SJSA1 (cell line): ENCODE results near the gene CYP27B1. TPM values are rescaled to one million over a fixed set of nuclear protein-coding genes. Genes with fewer than 3 reads are reported as not detected.
A peak's percentile ranks its signal among the peaks of the same experiment; 100 is the strongest.
"Not testable (repeated sequence)": the region's sequence is repeated elsewhere in the genome, so short reads cannot be mapped to it uniquely, and the experiment has no call there.

ENCODE experiments used
- DNase-seq, 2 experiments: peaks; one replicate each; pipeline ENCODE4 v3.0.0-alpha.2; 2015 to 2020; ENCODE audit warnings: low spot score in 2 of 2, low read depth in 1 of 2
- H3K27ac ChIP-seq: fragments of 250-450 bp; sonication (Bioruptor Pico); 2 replicates; pipeline ENCODE4 v1.5.1; 2020; ENCODE audit warnings: mild to moderate bottlenecking, moderate library complexity
- H3K27me3 ChIP-seq: fragments of 250-450 bp; sonication (Bioruptor Pico); replicated peaks from 2 replicates; pipeline ENCODE4 v1.5.1; 2020; ENCODE audit warnings: mild to moderate bottlenecking, moderate library complexity
- H3K36me3 ChIP-seq: fragments of 250-450 bp; sonication (Bioruptor Pico); 2 replicates; pipeline ENCODE4 v1.5.1; 2020; ENCODE audit warnings: mild to moderate bottlenecking
- H3K4me1 ChIP-seq: fragments of 250-450 bp; sonication (Bioruptor Pico); replicated peaks from 2 replicates; pipeline ENCODE4 v1.6.1; 2021; ENCODE audit warnings: mild to moderate bottlenecking
- H3K4me3 ChIP-seq: fragments of 250-450 bp; sonication (Bioruptor Pico); 2 replicates; pipeline ENCODE4 v1.5.1; 2020; ENCODE audit warnings: mild to moderate bottlenecking
- H3K9me3 ChIP-seq: fragments of 250-450 bp; sonication (Bioruptor Pico); replicated peaks from 2 replicates; pipeline ENCODE4 v1.5.1; 2020; ENCODE audit warnings: mild to moderate bottlenecking
- total RNA-seq: library from RNA; depleted of rRNA; stranded (reverse); fragments of >200 nt; shearing (Covaris generic); gene quantifications from 2 replicates; pipeline ENCODE4 v1.2.3, GENCODE V29; 2014

CYP27B1 gene
- total RNA-seq, 1 experiment from 2014 or later, result 12.9 TPM

GRCh38 chr12:57780284-57780897 is 13.5 kb upstream of the CYP27B1 start:
- H3K4me3 ChIP-seq, result no peak overlapping the region
- H3K27ac ChIP-seq, result no peak overlapping the region
- H3K27me3 ChIP-seq, result no peaks in the 10 kb centered on the region
- peaks cover 71% of the 10 kb centered on the region for H3K36me3 ChIP-seq
- H3K9me3 ChIP-seq, result no peaks in the 10 kb centered on the region
- DNase-seq, result peak; percentile 71 to 83
- H3K4me1 ChIP-seq, result peaks cover 16% of the 10 kb centered on the region

DNA sequence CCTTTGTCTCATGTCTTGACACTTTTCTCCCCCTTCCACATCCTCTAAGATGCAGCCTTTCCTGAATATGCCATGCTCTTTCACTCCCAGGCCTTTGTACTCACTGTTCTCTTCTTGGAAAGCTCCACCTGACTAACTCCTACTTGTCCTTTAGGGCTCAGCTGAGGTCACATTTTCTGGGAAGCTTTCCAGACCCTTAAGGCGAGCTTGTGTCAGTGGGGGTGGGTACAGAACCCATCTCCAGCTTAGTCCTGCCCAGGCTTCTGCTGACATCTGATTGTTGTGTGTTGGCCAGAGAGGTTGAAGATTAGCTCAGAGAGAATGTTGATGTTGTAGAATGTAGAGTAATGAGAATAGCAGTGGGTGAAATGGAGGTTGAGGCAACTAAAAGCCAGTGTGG is 12.9 kb upstream of the CYP27B1 start:
- no peaks in the 10 kb centered on the region for H3K9me3 ChIP-seq
- H3K27ac ChIP-seq, result no peak overlapping the region
- peaks cover 16% of the 10 kb centered on the region for H3K4me1 ChIP-seq
- no peaks in the 10 kb centered on the region for H3K27me3 ChIP-seq
- H3K4me3 ChIP-seq, result no peak overlapping the region
- peak; percentile 68 to 83 for DNase-seq
- peaks cover 67% of the 10 kb centered on the region for H3K36me3 ChIP-seq

- DNase-seq, result peak in 1 of 2 experiments; percentile 64
- no peaks in the 10 kb centered on the region for H3K27me3 ChIP-seq
- H3K27ac ChIP-seq, result no peak overlapping the region
- no peaks in the 10 kb centered on the region for H3K9me3 ChIP-seq
- peaks cover 66% of the 10 kb centered on the region for H3K36me3 ChIP-seq
- H3K4me1 ChIP-seq, result peaks cover 14% of the 10 kb centered on the region
- no peak overlapping the region for H3K4me3 ChIP-seq
These were observed 11.0 kb upstream of the CYP27B1 start for GRCh38 chr12:57777911-57778310.

DNA sequence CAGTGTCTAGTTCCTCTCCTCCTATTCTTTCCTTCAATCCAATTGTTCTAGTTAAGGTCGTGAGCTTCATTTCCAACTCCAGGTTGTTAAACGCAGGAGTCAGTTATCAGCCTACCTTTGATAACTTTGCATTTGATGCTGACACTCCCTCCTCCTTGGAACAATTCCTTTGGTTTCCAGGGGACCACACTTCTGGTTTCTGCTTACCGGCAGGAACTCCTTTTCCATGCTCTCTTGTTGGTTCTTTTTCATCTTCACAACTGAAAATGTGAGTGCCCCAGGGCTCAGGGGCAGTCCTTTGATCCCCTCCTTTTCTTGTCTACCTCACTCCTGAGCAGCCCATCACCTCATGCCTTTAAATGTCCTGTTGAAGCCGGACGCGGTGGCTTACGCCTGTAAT is 10.5 kb upstream of the CYP27B1 start:
- Histone ChIP-seq H3K4me1 (peaks cover 17% of the 10 kb centered on the region), H3K36me3 (peaks cover 67% of the 10 kb centered on the region), H3K27ac (no peak overlapping the region), H3K27me3 (no peaks in the 10 kb centered on the region), H3K4me3 (no peak overlapping the region), H3K9me3 (no peaks in the 10 kb centered on the region)
- DNase-seq, result peak; percentile 64 to 82

GRCh38 chr12:57776247-57776587 is 9.3 kb upstream of the CYP27B1 start:
- Histone ChIP-seq H3K27me3 (no peaks in the 10 kb centered on the region), H3K27ac (no peak overlapping the region), H3K4me1 (peaks cover 19% of the 10 kb centered on the region), H3K36me3 (peaks cover 57% of the 10 kb centered on the region), H3K4me3 (no peak overlapping the region), H3K9me3 (no peaks in the 10 kb centered on the region)
- DNase-seq, result peak; percentile 71 to 79

DNA sequence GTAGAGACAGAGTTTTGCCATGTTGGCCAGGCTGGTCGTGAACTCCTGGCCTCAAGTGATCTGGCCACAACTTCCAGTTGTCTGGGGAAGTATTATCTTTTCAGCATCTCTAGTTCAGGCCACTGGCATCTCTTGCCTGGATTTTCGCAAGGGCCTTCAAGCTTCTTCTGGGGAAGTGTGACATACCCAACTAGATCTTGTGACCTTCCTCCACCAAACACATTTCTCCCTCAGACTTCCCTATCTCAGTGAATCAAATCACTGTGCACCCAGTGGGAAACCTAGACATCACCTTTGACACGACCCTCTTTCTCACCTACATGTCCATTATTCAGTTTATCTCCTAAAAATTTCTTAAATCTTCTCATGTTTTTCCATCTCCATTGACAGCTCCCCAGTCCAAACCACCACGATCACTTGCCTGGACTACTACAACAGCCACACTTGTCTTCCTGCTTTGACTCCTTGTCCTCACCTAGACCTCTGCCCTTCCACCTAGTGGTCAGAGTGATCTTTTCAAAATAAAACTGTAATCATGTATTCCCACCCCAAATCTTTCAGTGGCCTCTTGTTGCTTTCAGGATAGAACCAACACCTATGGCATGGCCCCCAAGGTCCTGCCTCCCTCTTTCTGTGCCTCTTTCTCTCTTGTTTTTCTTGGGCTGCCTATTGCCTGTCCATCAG is 8.8 kb upstream of the CYP27B1 start:
- peak; percentile 71 to 79 for DNase-seq
- H3K27me3 ChIP-seq, result no peaks in the 10 kb centered on the region
- no peak overlapping the region for H3K4me3 ChIP-seq
- H3K27ac ChIP-seq, result no peak overlapping the region
- H3K36me3 ChIP-seq, result peaks cover 60% of the 10 kb centered on the region
- H3K9me3 ChIP-seq, result no peaks in the 10 kb centered on the region
- peaks cover 24% of the 10 kb centered on the region for H3K4me1 ChIP-seq

DNA sequence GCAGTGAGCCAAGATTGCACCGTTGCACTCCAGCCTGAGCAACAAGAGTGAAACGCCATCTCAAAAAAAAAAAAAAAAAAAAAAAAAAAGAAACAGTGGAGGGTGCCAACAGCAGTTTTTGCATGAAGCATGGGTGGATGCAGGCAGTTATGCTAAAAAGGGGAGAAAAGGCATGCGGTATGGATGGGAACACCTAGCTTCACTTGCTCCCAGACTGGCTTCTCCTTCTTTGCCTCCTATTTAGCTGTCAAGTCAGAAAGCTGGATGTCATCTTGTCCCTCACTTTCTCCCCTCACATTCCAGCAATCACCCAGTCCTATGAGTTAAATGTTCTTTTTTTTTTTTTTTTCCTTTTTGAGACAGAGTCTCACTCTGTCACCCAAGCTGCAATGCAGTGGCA is 8.2 kb upstream of the CYP27B1 start:
- H3K9me3 ChIP-seq, result no peaks in the 10 kb centered on the region
- peak; percentile 65 to 80 for DNase-seq
- no peak overlapping the region for H3K4me3 ChIP-seq
- no peak overlapping the region for H3K27ac ChIP-seq
- H3K36me3 ChIP-seq, result peaks cover 60% of the 10 kb centered on the region
- H3K27me3 ChIP-seq, result no peaks in the 10 kb centered on the region
- peaks cover 25% of the 10 kb centered on the region for H3K4me1 ChIP-seq

DNA sequence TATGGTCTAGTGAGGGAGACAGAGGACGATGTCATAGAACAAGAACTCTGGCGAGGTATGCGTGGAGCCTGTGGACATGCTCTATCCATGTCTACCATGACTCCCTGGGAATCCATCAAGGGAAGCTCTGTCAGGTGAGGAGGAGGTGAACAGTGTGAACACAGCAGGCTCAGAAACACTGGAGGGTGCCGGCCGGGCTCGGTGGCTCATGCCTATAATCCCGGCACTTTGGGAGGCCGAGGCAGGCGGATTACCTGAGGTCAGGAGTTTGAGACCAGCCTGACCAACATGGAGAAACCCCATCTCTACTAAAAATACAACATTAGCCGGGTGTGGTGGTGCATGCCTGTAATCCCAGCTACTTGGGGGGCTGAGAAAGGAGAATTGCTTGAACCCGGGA is 7.8 kb upstream of the CYP27B1 start:
- H3K4me3 ChIP-seq, H3K27me3 ChIP-seq, H3K27ac ChIP-seq, DNase-seq, H3K9me3 ChIP-seq: not testable (repeated sequence)
- Histone ChIP-seq H3K36me3 (peaks cover 60% of the 10 kb centered on the region), H3K4me1 (peaks cover 25% of the 10 kb centered on the region)

GRCh38 chr12:57772429-57773322 is 5.8 kb upstream of the CYP27B1 start, which contains the start of gene EEF1AKMT3:
Gene EEF1AKMT3, plus strand, starts transcription at chr12:57772614. Its CDS starts 111 bp downstream, at chr12:57772725.
- H3K36me3 ChIP-seq, result peaks cover 74% of the 10 kb centered on the region
- H3K9me3 ChIP-seq, result no peaks in the 10 kb centered on the region
- peak within 1 kb of the TSS; percentile 57 for H3K4me3 ChIP-seq
- H3K27ac ChIP-seq, result peak within 1 kb of the TSS; percentile 83
- H3K4me1 ChIP-seq, result peaks cover 25% of the 10 kb centered on the region
- no peak for DNase-seq
- H3K27me3 ChIP-seq, result no peaks in the 10 kb centered on the region

- Histone ChIP-seq H3K4me1 (peaks cover 29% of the 10 kb centered on the region), H3K4me3 (peak within 1 kb of the TSS; percentile 57), H3K36me3 (peaks cover 73% of the 10 kb centered on the region), H3K27me3 (peaks cover 7% of the 10 kb centered on the region), H3K9me3 (no peaks in the 10 kb centered on the region), H3K27ac (peak within 1 kb of the TSS; percentile 83)
- peak in 1 of 2 experiments; percentile 100 for DNase-seq
These were observed 5.1 kb upstream of the CYP27B1 start, which contains the start of gene METTL1 for GRCh38 chr12:57771873-57772428. Gene METTL1, minus strand, starts transcription at chr12:57772105. Its CDS starts 22 bp downstream, at chr12:57772083.

DNA sequence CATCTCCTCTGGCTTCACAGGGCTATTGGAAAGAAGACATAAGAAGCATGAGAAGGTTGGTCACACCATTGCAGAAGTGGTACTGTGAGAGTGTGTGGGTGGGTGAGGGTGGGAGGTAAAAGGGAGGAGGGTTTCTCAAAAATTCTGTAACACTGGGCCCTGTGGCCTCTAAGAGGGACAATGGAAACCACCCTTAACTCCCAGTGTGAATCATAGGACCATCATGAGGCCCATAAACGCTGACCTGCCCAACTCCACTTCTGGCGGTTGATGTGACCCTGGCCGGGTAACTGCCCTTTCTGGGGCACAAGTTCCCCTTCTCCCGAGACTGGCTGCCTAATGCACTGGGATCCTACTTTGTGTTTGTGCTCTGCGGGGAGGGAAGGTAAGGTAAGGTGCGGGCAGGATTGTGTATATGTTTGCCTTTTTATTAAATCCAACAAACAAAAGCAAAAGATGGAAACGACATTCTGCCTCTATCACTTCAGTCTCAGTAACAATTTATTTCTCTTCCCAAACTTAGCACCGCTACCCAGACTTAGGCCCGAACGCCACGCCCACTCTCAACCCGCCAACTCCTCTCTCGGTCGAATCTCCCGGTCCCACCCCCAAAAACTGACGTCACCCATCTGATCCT is 4.5 kb upstream of the CYP27B1 start:
- peaks cover 35% of the 10 kb centered on the region for H3K4me1 ChIP-seq
- peak overlapping the region; percentile 83 for H3K27ac ChIP-seq
- peaks cover 4% of the 10 kb centered on the region for H3K9me3 ChIP-seq
- peaks cover 13% of the 10 kb centered on the region for H3K27me3 ChIP-seq
- H3K4me3 ChIP-seq, result peak overlapping the region; percentile 57
- no peak for DNase-seq
- peaks cover 75% of the 10 kb centered on the region for H3K36me3 ChIP-seq

DNA sequence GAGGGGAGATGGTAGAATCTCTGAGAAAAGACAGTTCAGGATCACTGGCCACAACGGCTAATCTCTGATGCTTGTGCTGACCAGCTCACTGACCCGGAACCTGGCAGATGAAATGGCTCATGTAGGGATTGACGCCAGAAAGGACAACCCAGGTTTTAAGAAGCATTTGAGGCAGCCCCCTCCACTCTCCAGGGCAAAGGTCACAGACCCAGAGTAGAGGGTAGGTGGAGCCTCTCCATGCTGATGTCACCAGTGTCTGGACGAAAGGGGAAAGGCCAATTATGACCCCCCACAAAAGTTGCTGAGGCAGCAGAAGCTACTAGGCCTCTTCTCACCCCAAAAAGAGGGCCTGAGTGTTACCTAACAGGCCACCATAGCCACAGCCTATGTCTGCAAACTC is 3.9 kb upstream of the CYP27B1 start:
- H3K9me3 ChIP-seq, result peaks cover 10% of the 10 kb centered on the region
- H3K4me1 ChIP-seq, result peaks cover 41% of the 10 kb centered on the region
- DNase-seq, result no peak
- peaks cover 75% of the 10 kb centered on the region for H3K36me3 ChIP-seq
- peak overlapping the region; percentile 57 for H3K4me3 ChIP-seq
- H3K27ac ChIP-seq, result peak overlapping the region; percentile 83; the same call in 1 of the 2 replicates
- peaks cover 19% of the 10 kb centered on the region for H3K27me3 ChIP-seq

DNA sequence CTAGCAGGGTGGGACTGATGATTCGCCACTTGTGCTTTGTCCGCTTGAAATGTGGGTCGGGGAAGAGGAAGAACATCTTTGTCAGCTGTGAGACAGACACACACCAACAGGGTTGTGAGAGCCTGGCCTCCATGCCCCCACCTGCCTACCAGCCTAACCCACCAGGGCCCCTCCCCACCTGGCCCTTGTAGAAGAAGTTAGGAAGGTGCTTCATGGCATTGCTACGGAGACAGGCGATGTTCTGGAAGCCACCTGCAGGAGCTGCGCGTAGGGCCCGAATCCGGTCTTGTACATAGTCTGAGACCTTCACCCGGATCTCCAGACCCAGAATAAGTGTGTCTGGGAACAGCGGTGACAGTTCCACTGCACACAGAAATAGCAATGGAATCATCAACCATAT is 2.7 kb upstream of the CYP27B1 start:
- peaks cover 52% of the 10 kb centered on the region for H3K4me1 ChIP-seq
- H3K9me3 ChIP-seq, result peaks cover 21% of the 10 kb centered on the region
- peaks cover 31% of the 10 kb centered on the region for H3K27me3 ChIP-seq
- no peak for DNase-seq
- no peak overlapping the region for H3K4me3 ChIP-seq
- no peak overlapping the region for H3K27ac ChIP-seq
- peaks cover 80% of the 10 kb centered on the region for H3K36me3 ChIP-seq
